H1 (cell line): ENCODE results near the gene NFASC. TPM values are rescaled to one million over a fixed set of nuclear protein-coding genes. Genes with fewer than 3 reads are reported as not detected.

Experiments used
- JUND ChIP-seq: IDR thresholded peaks from 2 replicates; pipeline ENCODE4 v1.6.1; 2011; ENCODE audit warnings: mild to moderate bottlenecking, improper control_type of control experiment, low read length
- SIRT6 ChIP-seq: IDR thresholded peaks from one replicate; pipeline ENCODE4 v1.7.1; 2012; ENCODE audit warnings: low read length, inconsistent platforms
- SIX5 ChIP-seq: IDR thresholded peaks from 2 replicates; pipeline ENCODE4 v1.6.1; 2011; ENCODE audit warnings: mild to moderate bottlenecking, low read depth, low read length
- polyA plus RNA-seq, 7 experiments: library from polyadenylated mRNA; depleted of rRNA in 3 of 7; stranded (reverse) in 5 of 7; unstranded in 2 of 7; fragments of >200 nt in 5 of 7; fragments of 200-250 nt in 2 of 7; gene quantifications; 1 replicate in 5 of 7; 2 replicates in 1 of 7; 4 replicates in 1 of 7; pipeline versions ENCODE4 v1.2.1 to v1.2.3, GENCODE V29; 2011 to 2013; ENCODE audit warnings: missing spikeins in 2 of 7, mixed read lengths in 2 of 7
- total RNA-seq: library from RNA; stranded (reverse); fragmentation: NEBNext Ultra II Directional; extraction: Animal tissue kit (Norgen Biotek cat#: 25700); gene quantifications from 2 replicates; pipeline ENCODE4 v1.2.1, GENCODE V29; 2021

The NFASC gene
- total and polyA plus RNA-seq, 2 of the 8 experiments (the other 6 are each of a cell fraction or from before 2014, with no cell fraction given), result 5.0 to 15.2 TPM

GRCh38 chr1:204932573-204932909 lies 61.9 kb downstream of the NFASC start (continued):
- TF ChIP-seq SIX5 (no peak), SIRT6 (no peak), JUND (no peak)
- TF ChIP-seq, all 59 proteins: peak for 0
